Gastrocnemius medialis (tissue), 4 donors: Measurements from ENCODE around the gene C2CD3. TPM values are rescaled to one million over a fixed set of nuclear protein-coding genes. Genes with fewer than 3 reads are reported as not detected.

ENCODE experiments used
- ATAC-seq, 2 donors: fragments of 150-250 bp; one replicate each; pipeline ENCODE4 v1.9.1; 2016
- DNase-seq, 2 donors: peaks; one replicate each; pipeline ENCODE4 v3.0.0-alpha.2; 2019
- H3K27ac ChIP-seq, 4 donors: fragments of 200-600 bp; sonication (generic); 1 replicate in 1 of 4; 2 replicates in 3 of 4; pipeline ENCODE4 v1.5.1; 2016 to 2018; ENCODE audit warnings: mild to moderate bottlenecking in 2 of 4, moderate library complexity in 1 of 4
- H3K27me3 ChIP-seq, 3 donors: fragments of 200-600 bp; sonication (generic) in 2 of 3; 1 replicate in 1 of 3; 2 replicates in 2 of 3; pipeline versions ENCODE4 v1.5.1 to v1.6.0; 2016 to 2019; ENCODE audit warnings: mild to moderate bottlenecking in 1 of 3, moderate library complexity in 1 of 3
- H3K36me3 ChIP-seq, 2 donors: fragments of 200-600 bp; sonication (generic) in 1 of 2; one replicate each; pipeline ENCODE4 v1.5.1; 2017 to 2018
- H3K4me1 ChIP-seq, 2 donors: fragments of 200-600 bp; sonication (generic) in 1 of 2; one replicate each; pipeline ENCODE4 v1.5.1; 2016 to 2017; ENCODE audit warnings: mild to moderate bottlenecking in 2 of 2
- H3K4me3 ChIP-seq, 4 donors: fragments of 200-600 bp; sonication (generic) in 3 of 4; 1 replicate in 1 of 4; 2 replicates in 3 of 4; pipeline ENCODE4 v1.5.1; 2016 to 2019; ENCODE audit warnings: mild to moderate bottlenecking in 2 of 4
- H3K9me3 ChIP-seq, 3 donors: fragments of 200-600 bp; sonication (generic) in 2 of 3; 1 replicate in 1 of 3; 2 replicates in 2 of 3; pipeline ENCODE4 v1.5.1; 2016 to 2019
- CTCF ChIP-seq, 5 experiments: fragments of 450-650 bp in 3 of 5; fragments of 200-600 bp in 2 of 5; sonication (generic) in 2 of 5; IDR thresholded peaks in 4 of 5; conservative IDR thresholded peaks in 1 of 5; 1 replicate in 4 of 5; 2 replicates in 1 of 5; pipeline ENCODE4 v1.5.1; 2016 to 2019; ENCODE audit warnings: antibody characterized with exemption in 5 of 5, mild to moderate bottlenecking in 3 of 5, moderate library complexity in 3 of 5
- POLR2A ChIP-seq, 2 donors: fragments of 450-650 bp; IDR thresholded peaks; one replicate each; pipeline ENCODE4 v1.6.1; 2017; ENCODE audit warnings: antibody characterized with exemption in 2 of 2, mild to moderate bottlenecking in 2 of 2, moderate library complexity in 2 of 2
- in situ Hi-C, 4 donors: fragments of 200-750 bp; cut with MboI; loops; one replicate each; pipeline versions ENCODE4 v1.15.0 to v1.8.0; 2017; ENCODE audit warnings: low sequenced_read_pairs in 4 of 4
- intact Hi-C: fragments of 100-400 bp; cut with DNase I; formaldehyde crosslinking; loops from one replicate; pipeline ENCODE4 v1.15.1; 2023; ENCODE audit warnings: low total_unique reads
- total RNA-seq, 4 donors: library from RNA; depleted of rRNA; stranded (reverse); fragments of >200 nt; gene quantifications; one replicate each; pipeline versions ENCODE4 v1.1.0 to v1.2.3, GENCODE V29; 2016

The C2CD3 gene
- total RNA-seq, 4 donors from 2014 or later: 13.8 to 33.2 (median 16.4) TPM

- Histone ChIP-seq H3K36me3 (peaks cover 0 to 38% of the 10 kb centered on the region in 2 donors), H3K4me1 (peaks cover 12 to 36% of the 10 kb centered on the region in 2 donors), H3K27ac (peak overlapping the region; percentile 93 to 99 (median 95)), H3K4me3 (peak overlapping the region in 3 of 4 donors; percentile 66 to 88 (median 78)), H3K9me3 (no peaks in the 10 kb centered on the region), H3K27me3 (no peaks in the 10 kb centered on the region)
- no peak for DNase-seq
- in situ Hi-C loops: no loop called here
- no peak for TF ChIP-seq POLR2A (IDR thresholded peaks at IDR 0.05)
- no peak for TF ChIP-seq CTCF (IDR thresholded peaks at IDR 0.05 in 4 of 5, conservative IDR thresholded peaks at IDR 0.05 in 1 of 5)
- intact Hi-C loops: loop anchor here (5.0 kb wide), 1 partner anchor 191 kb away; the partner anchor contains the start of genes C2CD3 and PPME1
- ATAC-seq: no peak
Observed at GRCh38 chr11:73981051-73981805, 189.6 kb downstream of the C2CD3 start.

- intact Hi-C loops (loop anchor here (5.0 kb wide), 1 partner anchor 192 kb away; the partner anchor contains the start of genes C2CD3 and PPME1), in situ Hi-C loops (no loop called here)
- H3K27me3 ChIP-seq: no peaks in the 10 kb centered on the region
- ATAC-seq (no peak), DNase-seq (peak in 1 of 2 donors; percentile 48)
- no peaks in the 10 kb centered on the region for H3K9me3 ChIP-seq
- H3K4me1 ChIP-seq: peaks cover 12 to 36% of the 10 kb centered on the region in 2 donors
- H3K4me3 ChIP-seq: peak overlapping the region in 2 of 4 donors; percentile 66 to 78
- H3K36me3 ChIP-seq: peaks cover 0 to 47% of the 10 kb centered on the region in 2 donors
- peak overlapping the region; percentile 27 to 99 (median 95) for H3K27ac ChIP-seq
- no peak for TF ChIP-seq CTCF (IDR thresholded peaks at IDR 0.05 in 4 of 5, conservative IDR thresholded peaks at IDR 0.05 in 1 of 5)
Observed at GRCh38 chr11:73980001-73980961, 190.5 kb downstream of the C2CD3 start.

- H3K4me3 ChIP-seq: no peak overlapping the region
- H3K9me3 ChIP-seq: no peaks in the 10 kb centered on the region
- intact Hi-C loops (no loop called here), in situ Hi-C loops (no loop called here)
- DNase-seq (no peak), ATAC-seq (no peak)
- peaks cover 1 to 23% of the 10 kb centered on the region in 2 donors for H3K4me1 ChIP-seq
- no peaks in the 10 kb centered on the region for H3K27me3 ChIP-seq
- H3K36me3 ChIP-seq: peaks cover 0 to 58% of the 10 kb centered on the region in 2 donors
- TF ChIP-seq POLR2A (IDR thresholded peaks at IDR 0.05) (no peak), CTCF (IDR thresholded peaks at IDR 0.05 in 4 of 5, conservative IDR thresholded peaks at IDR 0.05 in 1 of 5) (no peak)
- H3K27ac ChIP-seq: no peak overlapping the region
Observed at GRCh38 chr11:73978576-73979086, 192.2 kb downstream of the C2CD3 start.

GRCh38 chr11:73977856-73978519, 192.8 kb downstream of the C2CD3 start:
- no peak for ATAC-seq
- Histone ChIP-seq H3K27ac (peak overlapping the region in 1 of 4 donors; percentile 46), H3K9me3 (no peaks in the 10 kb centered on the region), H3K4me3 (no peak overlapping the region), H3K4me1 (peaks cover 0 to 22% of the 10 kb centered on the region in 2 donors), H3K27me3 (no peaks in the 10 kb centered on the region), H3K36me3 (peaks cover 0 to 58% of the 10 kb centered on the region in 2 donors)
- intact Hi-C loops (no loop called here), in situ Hi-C loops (no loop called here)
- TF ChIP-seq POLR2A (IDR thresholded peaks at IDR 0.05): no peak
- TF ChIP-seq CTCF (IDR thresholded peaks at IDR 0.05 in 4 of 5, conservative IDR thresholded peaks at IDR 0.05 in 1 of 5): no peak
- no peak for DNase-seq
